IMR-90 (cell line): ENCODE measurements around the gene CDH23. TPM values are rescaled to one million over a fixed set of nuclear protein-coding genes. Genes with fewer than 3 reads are reported as not detected.

Experiments
- ATAC-seq: fragments of 200-7000 bp; cut with Tn5 transposase; 2 replicates; pipeline ENCODE4 v1.9.1; 2020; ENCODE audit warnings: low read depth, mild to moderate bottlenecking, moderate library complexity
- BruUV-seq: library from RNA; stranded (reverse); fragments of 400-500 nt; replicated peaks from 2 replicates; lab custom pipeline; 2021; lab: Mats Ljungman, UMichigan
- CTCF ChIA-PET: fragments of 300-600 bp; formaldehyde crosslinking; extraction: SDS; loops from one replicate; lab custom pipeline; 2021; ENCODE audit warnings: antibody characterized with exemption; lab: Yijun Ruan, JAX
- POLR2A ChIA-PET: fragments of 300-600 bp; sonication (Branson Sonifier 250); formaldehyde crosslinking; loops from one replicate; lab custom pipeline; 2022; ENCODE audit warnings: antibody characterized with exemption; ENCODE audit not compliant: unreplicated experiment; lab: Charles Lee
- DNase-seq: peaks from one replicate; pipeline ENCODE4 v3.0.0; 2013
- H2AFZ ChIP-seq: replicated peaks from 2 replicates; pipeline ENCODE3; 2013; ENCODE audit warnings: low read length, mild to moderate bottlenecking; ENCODE audit not compliant: poor library complexity
- H2AK5ac ChIP-seq: 2 replicates; pipeline ENCODE4 v1.6.1; 2013; ENCODE audit warnings: low read depth, low read length, inconsistent platforms
- H2AK9ac ChIP-seq: replicated peaks from 2 replicates; pipeline ENCODE3; 2013; ENCODE audit warnings: mild to moderate bottlenecking, low read depth, low read length, moderate library complexity; ENCODE audit not compliant: poor library complexity
- H2BK120ac ChIP-seq: 2 replicates; pipeline ENCODE4 v1.6.1; 2013; ENCODE audit warnings: low read depth, low read length, inconsistent platforms
- H2BK15ac ChIP-seq: 3 replicates; pipeline ENCODE4 v1.6.1; 2013; ENCODE audit warnings: low read depth, low read length, inconsistent platforms
- H2BK20ac ChIP-seq: 2 replicates; pipeline ENCODE4 v1.6.1; 2013; ENCODE audit warnings: low read depth, mild to moderate bottlenecking, inconsistent platforms, low read length, moderate library complexity
- H2BK5ac ChIP-seq: 2 replicates; pipeline ENCODE4 v1.6.1; 2013; ENCODE audit warnings: mild to moderate bottlenecking, low read depth, low read length, inconsistent platforms; ENCODE audit not compliant: poor library complexity, severe bottlenecking
- H3K14ac ChIP-seq: replicated peaks from 2 replicates; pipeline ENCODE4 v1.6.1; 2013; ENCODE audit warnings: low read depth, low read length, inconsistent platforms
- H3K18ac ChIP-seq: 2 replicates; pipeline ENCODE4 v1.6.1; 2013; ENCODE audit warnings: low read depth, low read length, control low read depth
- H3K23ac ChIP-seq: 2 replicates; pipeline ENCODE4 v1.6.1; 2013; ENCODE audit warnings: low read depth, low read length, inconsistent platforms
- H3K27ac ChIP-seq: 2 replicates; pipeline ENCODE4 v1.5.1; 2013; ENCODE audit warnings: mild to moderate bottlenecking, control low read depth, low read length; ENCODE audit not compliant: insufficient read depth
- H3K27me3 ChIP-seq: 2 replicates; pipeline ENCODE4 v1.6.1; 2013; ENCODE audit warnings: low read length; ENCODE audit not compliant: control insufficient read depth, insufficient read depth
- H3K36me3 ChIP-seq: 2 replicates; pipeline ENCODE4 v1.6.1; 2013; ENCODE audit warnings: low read length, mixed read lengths; ENCODE audit not compliant: control insufficient read depth, insufficient read depth
- H3K4ac ChIP-seq: 2 replicates; pipeline ENCODE4 v1.6.1; 2013; ENCODE audit warnings: low read depth, low read length, inconsistent platforms
- H3K4me1 ChIP-seq: 2 replicates; pipeline ENCODE4 v1.6.1; 2013; ENCODE audit warnings: low read length, mixed read lengths; ENCODE audit not compliant: control insufficient read depth, insufficient read depth
- H3K4me2 ChIP-seq: 2 replicates; pipeline ENCODE4 v1.6.1; 2013; ENCODE audit warnings: low read depth, mild to moderate bottlenecking, control low read depth, low read length, moderate library complexity
- H3K4me3 ChIP-seq: 2 replicates; pipeline ENCODE4 v1.5.1; 2013; ENCODE audit warnings: low read depth, mild to moderate bottlenecking, control low read depth, low read length, moderate library complexity; ENCODE audit not compliant: insufficient read depth
- H3K56ac ChIP-seq: 2 replicates; pipeline ENCODE4 v1.6.1; 2013; ENCODE audit warnings: low read length, inconsistent platforms; ENCODE audit not compliant: insufficient read depth; ENCODE audit errors: extremely low read depth
- H3K79me1 ChIP-seq, 2 experiments: 2 replicates each; pipeline ENCODE4 v1.6.1; 2013; ENCODE audit warnings: low read length in 2 of 2, inconsistent platforms in 1 of 2, low read depth in 1 of 2
- H3K9ac ChIP-seq: 2 replicates; pipeline ENCODE4 v1.6.1; 2013; ENCODE audit warnings: low read depth, low read length, control low read depth
- H3K9me1 ChIP-seq: 2 replicates; pipeline ENCODE4 v1.6.1; 2013; ENCODE audit warnings: low read length, inconsistent platforms; ENCODE audit not compliant: insufficient read depth
- H3K9me3 ChIP-seq: 2 replicates; pipeline ENCODE4 v1.6.1; 2013; ENCODE audit warnings: low read length; ENCODE audit not compliant: control insufficient read depth, insufficient read depth
- H4K20me1 ChIP-seq: 2 replicates; pipeline ENCODE4 v1.6.1; 2013; ENCODE audit warnings: low read length, inconsistent platforms; ENCODE audit not compliant: insufficient read depth
- H4K5ac ChIP-seq: 2 replicates; pipeline ENCODE4 v1.6.1; 2013; ENCODE audit warnings: mild to moderate bottlenecking, low read depth, low read length, control low read depth
- H4K8ac ChIP-seq, 2 experiments: 2 replicates each; pipeline ENCODE4 v1.6.1; 2013; ENCODE audit warnings: low read depth in 2 of 2, low read length in 2 of 2, control low read depth in 1 of 2, inconsistent platforms in 1 of 2
- H4K91ac ChIP-seq: 2 replicates; pipeline ENCODE4 v1.6.1; 2013; ENCODE audit warnings: low read depth, low read length, inconsistent platforms; ENCODE audit not compliant: insufficient read depth
- ELK1 ChIP-seq: fragments of 150-350 bp; IDR thresholded peaks from 2 replicates; pipeline ENCODE4 v1.6.1; 2016; ENCODE audit warnings: low read depth, mild to moderate bottlenecking, low read length, moderate library complexity, borderline replicate concordance
- WGBS, 2 experiments: methylation state at CpG; one replicate each; pipeline versions ENCODE4 v1.1.5 to v1.1.7; 2013; ENCODE audit warnings: missing lambda C conversion rate in 2 of 2; ENCODE audit not compliant: insufficient read length in 1 of 2; ENCODE audit errors: extremely low coverage in 2 of 2; 5-methylcytosine and 5-hydroxymethylcytosine counted together
- dilution Hi-C: fragments of 300-500 bp; cut with HindIII; formaldehyde crosslinking; loops from one replicate; pipeline ENCODE4 v1.14.3; 2018; ENCODE audit warnings: low sequenced_read_pairs; ENCODE audit not compliant: unreplicated experiment
- in situ Hi-C: fragments of 300-500 bp; cut with MboI; formaldehyde crosslinking; loops from 3 replicates; pipeline ENCODE4 v1.14.3; 2019; ENCODE audit warnings: low sequenced_read_pairs, inconsistent platforms, mixed read lengths
- intact Hi-C: fragments of 100-400 bp; cut with micrococcal nuclease; formaldehyde crosslinking; loops from 2 replicates; pipeline ENCODE4 v1.10.0; 2022
- polyA plus RNA-seq, 3 experiments: library from polyadenylated mRNA; depleted of rRNA; stranded (reverse); fragments of >200 nt; gene quantifications; 2 replicates each; pipeline ENCODE4 v1.2.3, GENCODE V29; 2012; ENCODE audit warnings: low replicate concordance in 1 of 3
- total RNA-seq: library from RNA; depleted of rRNA; stranded (reverse); fragments of >200 nt; gene quantifications from 2 replicates; pipeline ENCODE4 v1.2.3, GENCODE V29; 2012

Gene CDH23
- total and polyA plus RNA-seq, 2 of the 4 experiments (the other 2 are of a cell fraction) = under 0.01 to 0.03 TPM

GRCh38 chr10:71805776-71806703, 409.3 kb downstream of the CDH23 start:
- Histone ChIP-seq H2BK5ac (no peak overlapping the region), H2AFZ (peak overlapping the region; percentile 25), H3K79me1 (no peaks in the 10 kb centered on the region), H3K9me3 (no peaks in the 10 kb centered on the region), H3K9ac (no peak overlapping the region), H3K4me2 (no peak overlapping the region), H3K27ac (no peak overlapping the region), H3K9me1 (no peaks in the 10 kb centered on the region; the same call in 1 of the 2 replicates), H3K56ac (no peak overlapping the region), H3K36me3 (no peaks in the 10 kb centered on the region), H3K27me3 (peaks cover 27% of the 10 kb centered on the region), H3K4me3 (no peak overlapping the region), H3K4me1 (no peaks in the 10 kb centered on the region), H4K5ac (no peak overlapping the region), H3K23ac (no peak overlapping the region), H4K91ac (no peak overlapping the region), H2BK120ac (no peak overlapping the region), H3K18ac (no peak overlapping the region), H3K14ac (no peak overlapping the region), H2BK15ac (no peak overlapping the region), H2AK9ac (no peak overlapping the region), H4K8ac (no peak overlapping the region), H2BK20ac (no peak overlapping the region), H3K4ac (no peak overlapping the region), H2AK5ac (no peak overlapping the region), H4K20me1 (no peaks in the 10 kb centered on the region)
- in situ Hi-C loops = no loop called here
- intact Hi-C loops = no loop called here
- peak; percentile 68 for ATAC-seq
- dilution Hi-C loops = no loop called here
- ChIA-PET POLR2A (no interaction called here), CTCF (interaction anchor here (0.6 to 0.9 kb wide), 3 partner anchors 9 to 74 kb away, joined by 3 to 5 read pairs (median 4); no protein-coding TSS in a partner anchor)
- no peak for TF ChIP-seq ELK1
- no peak for DNase-seq
- WGBS, 2 experiments = 45% methylated on average over 15 of the region's 41 CpGs; no CpG with 5 or more reads in 1 of the 2 experiments
- BruUV-seq = no TSS peak
